Endothelial cell of umbilical vein (primary cell): Measurements from ENCODE around the gene RASGRF1. TPM values are rescaled to one million over a fixed set of nuclear protein-coding genes. Genes with fewer than 3 reads are reported as not detected.

Experiments used
- BruUV-seq: library from RNA; stranded (reverse); fragments of 400-500 nt; replicated peaks from 2 replicates; lab custom pipeline; 2021; lab: Mats Ljungman, UMichigan
- CTCF ChIA-PET: fragments of 300-600, 350-600 bp; sonication (Branson Sonifier 250); formaldehyde crosslinking; loops from one replicate; lab custom pipeline; 2021; ENCODE audit warnings: antibody characterized with exemption, inconsistent platforms; lab: Charles Lee
- POLR2A ChIA-PET: fragments of 300-600, 350-600 bp; sonication (Branson Sonifier 250); formaldehyde crosslinking; loops from one replicate; lab custom pipeline; 2021; ENCODE audit warnings: antibody characterized with exemption, inconsistent platforms; lab: Charles Lee
- DNase-seq: peaks from one replicate; pipeline ENCODE4 v3.0.0-alpha.2; 2011; ENCODE audit warnings: low read depth, low spot score
- FAIRE-seq: peaks from 2 replicates; lab custom pipeline; 2011; peaks lifted over from hg19 to GRCh38; lab: Jason Lieb, UNC
- H2AFZ ChIP-seq: 2 replicates; pipeline ENCODE4 v1.6.0; 2012; ENCODE audit warnings: low read depth, low read length, control low read depth, inconsistent platforms
- H3K27ac ChIP-seq: 2 replicates; pipeline ENCODE4 v1.5.1; 2011; ENCODE audit warnings: low read depth, mild to moderate bottlenecking, control low read depth, low read length, moderate library complexity; ENCODE audit not compliant: insufficient read depth
- H3K27me3 ChIP-seq, 2 experiments: 2 replicates each; pipeline versions ENCODE4 v1.6.0 to v1.6.1; 2011; ENCODE audit warnings: low read length in 2 of 2, mixed read lengths in 1 of 2; ENCODE audit not compliant: control insufficient read depth in 2 of 2, insufficient read depth in 2 of 2
- H3K36me3 ChIP-seq, 2 experiments: 2 replicates in 1 of 2; 3 replicates in 1 of 2; pipeline ENCODE4 v1.5.1; 2011; ENCODE audit warnings: low read length in 2 of 2, mild to moderate bottlenecking in 1 of 2, moderate library complexity in 1 of 2; ENCODE audit not compliant: control insufficient read depth in 2 of 2, insufficient read depth in 2 of 2; ENCODE audit errors: extremely low read depth in 1 of 2
- H3K4me1 ChIP-seq: 3 replicates; pipeline ENCODE4 v1.5.1; 2011; ENCODE audit warnings: mild to moderate bottlenecking, low read length; ENCODE audit not compliant: control insufficient read depth, insufficient read depth; ENCODE audit errors: extremely low read depth
- H3K4me2 ChIP-seq: 2 replicates; pipeline ENCODE4 v1.6.1; 2011; ENCODE audit warnings: low read length, control low read depth, mixed read lengths; ENCODE audit not compliant: insufficient read depth
- H3K4me3 ChIP-seq, 3 experiments: fragments of 200-600 bp in 1 of 3; sonication (generic), shearing (Covaris generic) in 1 of 3; replicated peaks in 1 of 3; 2 replicates each; pipeline ENCODE4 v1.5.1; 2011 to 2016; ENCODE audit warnings: control low read depth in 3 of 3, low read length in 3 of 3, mild to moderate bottlenecking in 2 of 3, inconsistent platforms in 1 of 3, low read depth in 1 of 3, moderate library complexity in 1 of 3; ENCODE audit not compliant: insufficient read depth in 1 of 3
- H3K79me2 ChIP-seq: 2 replicates; pipeline ENCODE4 v1.6.0; 2012; ENCODE audit warnings: low read length, inconsistent platforms; ENCODE audit not compliant: control insufficient read depth, insufficient read depth
- H3K9ac ChIP-seq: replicated peaks from 2 replicates; pipeline ENCODE3; 2011; ENCODE audit warnings: low read length, control low read depth; ENCODE audit not compliant: insufficient read depth; ENCODE audit errors: extremely low read depth
- H3K9me1 ChIP-seq: replicated peaks from 3 replicates; pipeline ENCODE4 v1.6.0; 2011; ENCODE audit warnings: mild to moderate bottlenecking, low read length; ENCODE audit not compliant: control insufficient read depth, insufficient read depth; ENCODE audit errors: extremely low read depth
- H3K9me3 ChIP-seq: replicated peaks from 2 replicates; pipeline ENCODE4 v1.5.1; 2012; ENCODE audit warnings: low read length, inconsistent platforms; ENCODE audit not compliant: control insufficient read depth, insufficient read depth
- H4K20me1 ChIP-seq: replicated peaks from 2 replicates; pipeline ENCODE3; 2011; ENCODE audit warnings: mild to moderate bottlenecking, low read length; ENCODE audit not compliant: control insufficient read depth, insufficient read depth; ENCODE audit errors: extremely low read depth
- CTCF ChIP-seq, 2 donors: IDR thresholded peaks; 1 replicate in 1 of 2; 2 replicates in 1 of 2; pipeline ENCODE4 v1.5.1; 2011; ENCODE audit warnings: low read length in 2 of 2, mild to moderate bottlenecking in 2 of 2, moderate library complexity in 2 of 2, control low read depth in 1 of 2, inconsistent platforms in 1 of 2, low read depth in 1 of 2; ENCODE audit not compliant: insufficient read depth in 1 of 2; ENCODE audit errors: extremely low read depth in 1 of 2
- EZH2 ChIP-seq: IDR thresholded peaks from 2 replicates; pipeline ENCODE4 v1.6.1; 2012; ENCODE audit warnings: borderline replicate concordance, low read depth, mild to moderate bottlenecking, moderate library complexity, low read length, inconsistent platforms; ENCODE audit not compliant: severe bottlenecking
- FOS ChIP-seq: IDR thresholded peaks from 2 replicates; pipeline ENCODE4 v1.6.1; 2011; ENCODE audit warnings: mild to moderate bottlenecking, low read length, moderate library complexity, borderline replicate concordance; ENCODE audit not compliant: insufficient read depth
- GATA2 ChIP-seq: IDR thresholded peaks from 2 replicates; pipeline ENCODE4 v1.7.0; 2011; ENCODE audit warnings: low read depth, mild to moderate bottlenecking, moderate library complexity, mixed read lengths, low read length; ENCODE audit not compliant: insufficient read length, insufficient read depth
- JUN ChIP-seq: IDR thresholded peaks from 2 replicates; pipeline ENCODE4 v1.6.1; 2011; ENCODE audit warnings: borderline replicate concordance, low read depth; ENCODE audit not compliant: insufficient read length, insufficient read depth
- MAX ChIP-seq: IDR thresholded peaks from 2 replicates; pipeline ENCODE4 v1.6.1; 2011; ENCODE audit not compliant: insufficient read depth, insufficient read length
- MYC ChIP-seq: IDR thresholded peaks from one replicate; pipeline ENCODE4 v1.6.1; 2011; ENCODE audit warnings: mild to moderate bottlenecking, low read depth, low read length
- POLR2A ChIP-seq: IDR thresholded peaks from 2 replicates; pipeline ENCODE4 v1.6.1; 2012; ENCODE audit warnings: low read depth, mild to moderate bottlenecking, control low read depth, low read length
- POLR2AphosphoS5 ChIP-seq: IDR thresholded peaks from 2 replicates; pipeline ENCODE4 v1.6.1; 2012; ENCODE audit warnings: low read depth, mild to moderate bottlenecking, control low read depth, low read length, moderate library complexity; ENCODE audit not compliant: insufficient read depth
- dilution Hi-C: fragments of 300-500 bp; cut with MboI; formaldehyde crosslinking; loops from one replicate; pipeline ENCODE4 v1.15.0; 2019; ENCODE audit warnings: low sequenced_read_pairs; ENCODE audit not compliant: extremely low pct_ligation_motif_present
- intact Hi-C: fragments of 100-400 bp; cut with micrococcal nuclease; formaldehyde crosslinking; loops from one replicate; pipeline ENCODE4 v1.10.0; 2022
- polyA plus RNA-seq, 4 experiments: library from polyadenylated mRNA; depleted of rRNA in 3 of 4; stranded (reverse) in 3 of 4; unstranded in 1 of 4; fragments of >200 nt; gene quantifications; 2 replicates each; pipeline versions ENCODE4 v1.2.1 to v1.2.3, GENCODE V29; 2011 to 2012; ENCODE audit warnings: missing spikeins in 1 of 4
- total RNA-seq: library from RNA; stranded (reverse); gene quantifications from 2 replicates; pipeline ENCODE4 v1.2.3, GENCODE V29; 2021

RASGRF1 gene
- total and polyA plus RNA-seq, 2 donors (not counting 3 experiments of a cell fraction or from before 2014, with no cell fraction given) = 0.04 TPM; not detected in 1

DNA sequence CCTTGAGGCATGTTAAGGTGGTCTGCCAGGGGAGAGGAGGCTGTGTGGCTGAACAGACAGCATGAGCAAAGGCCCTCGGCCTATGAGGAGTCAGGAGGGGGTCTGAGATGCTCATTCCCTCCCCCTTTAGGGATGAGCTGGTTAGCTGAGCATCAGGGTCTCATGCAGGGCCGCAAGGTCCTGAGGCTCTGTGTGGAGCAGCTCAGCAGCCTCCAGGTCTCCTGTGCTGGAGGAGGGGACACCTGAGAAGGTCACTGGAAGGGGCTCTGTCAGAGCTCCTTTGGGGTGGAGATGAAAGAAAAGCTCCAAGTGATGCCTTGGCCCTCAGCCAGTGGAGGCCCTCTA is 67.1 kb downstream of the RASGRF1 start:
- Histone ChIP-seq H3K4me1 (no peaks in the 10 kb centered on the region), H3K9ac (no peak overlapping the region), H3K27ac (no peak overlapping the region), H3K4me2 (no peak overlapping the region), H2AFZ (no peak overlapping the region), H3K27me3 (no peaks in the 10 kb centered on the region), H3K9me1 (no peaks in the 10 kb centered on the region), H3K79me2 (no peaks in the 10 kb centered on the region), H4K20me1 (no peaks in the 10 kb centered on the region), H3K4me3 (no peak overlapping the region), H3K36me3 (no peaks in the 10 kb centered on the region), H3K9me3 (no peaks in the 10 kb centered on the region)
- FAIRE-seq (no peak), DNase-seq (no peak)
- intact Hi-C loops (no loop called here), dilution Hi-C loops (no loop called here)
- no peak for TF ChIP-seq EZH2
- TF ChIP-seq MYC = no peak
- TF ChIP-seq GATA2 = no peak
- TF ChIP-seq POLR2AphosphoS5 = no peak
- TF ChIP-seq CTCF (IDR thresholded peaks at IDR 0.05; ENCODE audit: extremely low read depth in 1 of 2, insufficient read depth in 1 of 2, low read depth in 1 of 2, low read length in 2 of 2) = no peak
- no peak for TF ChIP-seq MAX
- TF ChIP-seq POLR2A = no peak
- TF ChIP-seq FOS = no peak
- TF ChIP-seq JUN = no peak
- no TSS peak for BruUV-seq
- ChIA-PET POLR2A (no interaction called here), CTCF (interaction anchor here (1.0 to 2.3 kb wide), 4 partner anchors 16 to 161 kb away, joined by 3 to 11 read pairs (median 5); no protein-coding TSS in a partner anchor)
